ENCODE measurements around the gene SYT6. TPM values are rescaled to one million over a fixed set of nuclear protein-coding genes. Genes with fewer than 3 reads are reported as not detected.

Gene SYT6
- not detected for total RNA-seq

GRCh38 chr1:114153261-114154145, at the start of gene SYT6:
SYT6 (minus strand) TSS chr1:114153869; CDS start chr1:114153772, 97 bp downstream.
- no peak for ATAC-seq
- no peaks in the 10 kb centered on the region for H3K9me3 Mint-ChIP-seq
- no peaks in the 10 kb centered on the region for H3K36me3 Mint-ChIP-seq
- H3K27me3 Mint-ChIP-seq = peaks cover 40 to 48% of the 10 kb centered on the region in 2 donors
- H3K4me1 Mint-ChIP-seq (ENCODE audit: low read depth in 2 of 2) = peaks cover 11 to 17% of the 10 kb centered on the region in 2 donors
- no peak within 1 kb of the TSS for H3K27ac Mint-ChIP-seq
- no peak for DNase-seq (ENCODE audit: low spot score)
- peak within 1 kb of the TSS; percentile 69 for H3K4me3 Mint-ChIP-seq

- no peak for ATAC-seq
- peaks cover 46 to 72% of the 10 kb centered on the region in 2 donors for H3K27me3 Mint-ChIP-seq
- H3K4me3 Mint-ChIP-seq = no peak overlapping the region
- H3K9me3 Mint-ChIP-seq = no peaks in the 10 kb centered on the region
- H3K4me1 Mint-ChIP-seq (ENCODE audit: low read depth in 2 of 2) = peaks cover 12 to 21% of the 10 kb centered on the region in 2 donors
- no peak overlapping the region for H3K27ac Mint-ChIP-seq
- H3K36me3 Mint-ChIP-seq = no peaks in the 10 kb centered on the region
- no peak for DNase-seq (ENCODE audit: low spot score)
Observed at GRCh38 chr1:114201486-114201885, 47.8 kb upstream of the SYT6 start.

DNA sequence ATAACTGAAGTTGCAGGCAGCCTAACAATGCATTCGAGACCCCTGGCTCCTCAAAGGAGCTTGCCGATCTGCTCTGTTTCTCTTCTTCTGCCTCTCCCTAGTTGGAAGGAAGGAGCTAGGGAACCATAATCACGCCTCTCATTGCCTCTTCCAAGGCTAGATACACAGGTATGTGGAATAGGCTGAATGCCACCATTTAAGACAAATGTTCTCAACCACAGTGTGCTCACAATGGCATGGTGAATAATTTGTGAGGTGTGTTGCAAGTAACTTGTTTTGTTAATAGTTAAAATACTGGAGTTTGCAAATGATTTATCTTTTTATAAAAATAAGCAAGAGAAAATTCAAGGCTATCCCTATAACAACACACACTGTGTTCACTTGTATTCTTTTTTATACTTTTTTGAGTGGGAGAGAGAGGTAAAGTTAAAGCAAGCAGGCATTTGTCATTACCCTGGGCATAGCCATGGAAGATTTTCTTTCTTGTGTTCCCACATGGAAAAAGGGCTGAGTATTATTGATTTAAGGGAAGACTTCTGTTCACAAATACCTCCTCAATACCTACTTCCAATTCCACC, 45.4 kb upstream of the SYT6 start:
- H3K9me3 Mint-ChIP-seq = no peaks in the 10 kb centered on the region
- H3K4me3 Mint-ChIP-seq = no peak overlapping the region
- peaks cover 16% of the 10 kb centered on the region for H3K36me3 Mint-ChIP-seq
- H3K27me3 Mint-ChIP-seq = peaks cover 53 to 78% of the 10 kb centered on the region in 2 donors
- no peak overlapping the region for H3K27ac Mint-ChIP-seq
- no peak for DNase-seq (ENCODE audit: low spot score)
- peaks cover 4 to 12% of the 10 kb centered on the region in 2 donors for H3K4me1 Mint-ChIP-seq (ENCODE audit: low read depth in 2 of 2)
- no peak for ATAC-seq

GRCh38 chr1:114196992-114197907, 43.6 kb upstream of the SYT6 start:
- no peak overlapping the region for H3K27ac Mint-ChIP-seq
- DNase-seq (ENCODE audit: low spot score) (no peak), ATAC-seq (no peak)
- peaks cover 47 to 77% of the 10 kb centered on the region in 2 donors for H3K27me3 Mint-ChIP-seq
- no peaks in the 10 kb centered on the region for H3K9me3 Mint-ChIP-seq
- peaks cover 4 to 12% of the 10 kb centered on the region in 2 donors for H3K4me1 Mint-ChIP-seq (ENCODE audit: low read depth in 2 of 2)
- peaks cover 16% of the 10 kb centered on the region for H3K36me3 Mint-ChIP-seq
- H3K4me3 Mint-ChIP-seq = no peak overlapping the region

DNA sequence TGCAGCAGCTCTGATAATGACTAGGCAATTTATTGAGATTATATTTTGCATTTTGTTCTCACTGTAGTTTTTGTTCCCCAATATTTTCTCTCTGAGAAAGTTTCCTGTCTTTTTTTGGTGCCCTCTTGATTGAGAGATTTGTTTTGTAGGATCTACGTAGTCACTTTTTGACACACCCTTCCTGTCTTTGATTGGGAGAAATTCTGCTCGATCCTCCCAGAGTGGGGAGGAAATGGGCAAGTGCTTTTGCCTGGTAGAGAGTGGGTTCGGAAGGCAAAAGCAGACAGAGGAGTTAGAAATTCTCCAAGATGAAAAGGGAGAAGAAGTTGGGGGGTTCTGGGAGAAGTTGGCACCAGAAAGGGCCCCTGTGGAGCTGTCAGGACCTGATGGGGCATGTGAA, 42.1 kb upstream of the SYT6 start:
- H3K9me3 Mint-ChIP-seq = no peaks in the 10 kb centered on the region
- H3K36me3 Mint-ChIP-seq = peaks cover 16% of the 10 kb centered on the region
- H3K4me3 Mint-ChIP-seq = no peak overlapping the region
- DNase-seq (ENCODE audit: low spot score) (no peak), ATAC-seq (no peak)
- H3K27me3 Mint-ChIP-seq = peaks cover 37 to 66% of the 10 kb centered on the region in 2 donors
- H3K4me1 Mint-ChIP-seq (ENCODE audit: low read depth in 2 of 2) = peaks cover under 1 to 8% of the 10 kb centered on the region in 2 donors
- H3K27ac Mint-ChIP-seq = no peak overlapping the region

GRCh38 chr1:114192328-114192727, 38.7 kb upstream of the SYT6 start:
- Mint-ChIP-seq H3K4me1 (ENCODE audit: low read depth in 2 of 2) (no peaks in the 10 kb centered on the region), H3K27ac (no peak overlapping the region), H3K27me3 (peaks cover 32 to 41% of the 10 kb centered on the region in 2 donors), H3K36me3 (peaks cover 20% of the 10 kb centered on the region), H3K9me3 (no peaks in the 10 kb centered on the region), H3K4me3 (no peak overlapping the region)
- no peak for ATAC-seq
- DNase-seq (ENCODE audit: low spot score) = no peak

GRCh38 chr1:114189398-114189797, 35.7 kb upstream of the SYT6 start:
- Mint-ChIP-seq H3K4me1 (ENCODE audit: low read depth in 2 of 2) (no peaks in the 10 kb centered on the region), H3K4me3 (no peak overlapping the region), H3K36me3 (peaks cover 14% of the 10 kb centered on the region), H3K27ac (no peak overlapping the region), H3K9me3 (no peaks in the 10 kb centered on the region), H3K27me3 (peaks cover 20 to 21% of the 10 kb centered on the region in 2 donors)
- no peak for DNase-seq (ENCODE audit: low spot score)
- no peak for ATAC-seq

- Mint-ChIP-seq H3K4me1 (ENCODE audit: low read depth in 2 of 2) (no peaks in the 10 kb centered on the region), H3K27ac (no peak overlapping the region), H3K9me3 (no peaks in the 10 kb centered on the region), H3K4me3 (no peak overlapping the region), H3K36me3 (peaks cover 12% of the 10 kb centered on the region), H3K27me3 (peaks cover 6 to 7% of the 10 kb centered on the region in 2 donors)
- no peak for ATAC-seq
- DNase-seq (ENCODE audit: low spot score) = no peak
Observed at GRCh38 chr1:114181356-114181755, 27.7 kb upstream of the SYT6 start.

DNA sequence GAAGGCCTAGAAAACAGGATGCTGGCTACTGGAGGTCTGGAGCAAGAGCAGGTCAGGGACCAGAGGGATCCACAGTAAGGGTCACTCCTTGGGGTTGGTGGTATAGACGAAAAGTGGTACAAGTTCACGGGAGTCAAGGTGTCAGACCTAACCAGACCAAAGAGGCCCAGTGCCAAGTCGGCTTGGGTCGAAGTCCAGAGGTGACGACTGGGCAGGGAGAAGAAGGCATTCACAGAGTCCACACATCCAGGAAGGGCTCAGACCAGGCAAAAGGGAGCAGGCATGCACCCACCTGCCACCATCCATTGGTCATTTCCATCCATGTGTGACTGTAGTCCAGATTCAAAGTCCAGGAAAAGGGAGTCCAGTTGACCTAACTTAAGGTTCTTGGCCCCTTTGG, 27.1 kb upstream of the SYT6 start:
- H3K4me3 Mint-ChIP-seq = no peak overlapping the region
- peaks cover 3 to 5% of the 10 kb centered on the region in 2 donors for H3K27me3 Mint-ChIP-seq
- no peak overlapping the region for H3K27ac Mint-ChIP-seq
- H3K4me1 Mint-ChIP-seq (ENCODE audit: low read depth in 2 of 2) = no peaks in the 10 kb centered on the region
- peaks cover 10% of the 10 kb centered on the region for H3K36me3 Mint-ChIP-seq
- no peaks in the 10 kb centered on the region for H3K9me3 Mint-ChIP-seq
- ATAC-seq (no peak), DNase-seq (ENCODE audit: low spot score) (no peak)

DNA sequence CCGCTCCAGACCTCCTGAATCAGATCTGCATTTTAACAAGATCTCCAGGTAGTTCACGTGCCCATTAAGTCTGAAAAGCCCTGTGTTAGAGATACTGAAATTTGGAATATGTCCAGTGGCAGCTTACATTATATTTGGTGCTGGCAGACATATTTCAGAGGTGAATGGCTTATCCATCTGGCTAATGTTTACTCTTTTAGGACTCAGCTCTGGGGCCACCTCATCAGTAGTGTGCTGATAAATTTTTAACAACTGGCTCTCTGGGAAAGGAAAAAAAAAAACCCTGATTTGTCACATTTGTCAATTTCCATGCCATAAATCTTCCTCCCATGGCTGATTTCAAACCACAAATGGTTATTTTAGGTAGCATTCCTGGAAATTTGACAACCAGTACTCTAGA, 25.3 kb upstream of the SYT6 start:
- H3K27me3 Mint-ChIP-seq = no peaks in the 10 kb centered on the region
- H3K4me3 Mint-ChIP-seq = no peak overlapping the region
- peaks cover under 1% of the 10 kb centered on the region for H3K36me3 Mint-ChIP-seq
- no peaks in the 10 kb centered on the region for H3K9me3 Mint-ChIP-seq
- DNase-seq (ENCODE audit: low spot score) (no peak), ATAC-seq (no peak)
- H3K27ac Mint-ChIP-seq = no peak overlapping the region
- H3K4me1 Mint-ChIP-seq (ENCODE audit: low read depth in 2 of 2) = no peaks in the 10 kb centered on the region

DNA sequence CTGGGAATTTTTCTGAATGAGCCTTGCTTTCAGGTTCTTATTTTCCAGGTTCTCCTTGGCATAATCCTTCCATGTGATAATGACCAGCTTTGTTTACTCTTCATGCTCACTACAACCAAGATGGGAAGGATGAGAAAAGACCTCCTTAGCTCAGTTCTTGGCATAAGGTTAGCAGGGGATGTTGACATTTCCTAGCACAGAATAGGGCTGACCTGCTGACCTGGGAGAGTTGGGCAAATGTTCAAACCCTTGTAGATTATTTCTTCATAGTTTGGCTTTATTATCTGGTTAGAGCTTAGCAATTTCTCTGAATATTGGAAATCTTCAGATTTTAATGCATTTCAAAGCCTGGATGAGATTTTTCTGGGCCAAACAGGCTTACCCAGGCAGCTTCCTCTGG, 23.6 kb upstream of the SYT6 start:
- H3K27ac Mint-ChIP-seq = no peak overlapping the region
- H3K4me1 Mint-ChIP-seq (ENCODE audit: low read depth in 2 of 2) = no peaks in the 10 kb centered on the region
- no peaks in the 10 kb centered on the region for H3K36me3 Mint-ChIP-seq
- H3K9me3 Mint-ChIP-seq = no peaks in the 10 kb centered on the region
- H3K4me3 Mint-ChIP-seq = no peak overlapping the region
- H3K27me3 Mint-ChIP-seq = no peaks in the 10 kb centered on the region
- no peak for ATAC-seq
- DNase-seq (ENCODE audit: low spot score) = no peak

DNA sequence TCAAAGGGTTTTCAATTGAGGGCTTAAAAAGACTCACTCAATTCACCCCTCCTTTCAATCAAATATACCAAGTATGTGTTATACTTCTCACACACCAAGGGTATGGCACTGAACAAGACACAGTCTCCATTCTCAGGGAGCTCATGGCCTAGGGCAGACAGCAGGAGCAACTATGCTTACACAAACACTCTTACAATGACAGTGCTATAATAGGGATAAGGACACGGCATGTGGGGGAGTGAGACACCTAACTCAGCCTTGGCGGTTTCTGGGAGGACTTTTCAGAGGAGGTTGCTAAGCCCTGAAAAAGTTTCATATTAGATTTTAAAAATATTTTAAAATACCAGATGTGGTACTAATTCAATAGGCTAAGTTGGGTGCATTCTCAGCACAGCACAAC, 22.7 kb upstream of the SYT6 start:
- Mint-ChIP-seq H3K27me3 (no peaks in the 10 kb centered on the region), H3K27ac (no peak overlapping the region), H3K4me1 (ENCODE audit: low read depth in 2 of 2) (no peaks in the 10 kb centered on the region), H3K9me3 (no peaks in the 10 kb centered on the region), H3K36me3 (no peaks in the 10 kb centered on the region), H3K4me3 (no peak overlapping the region)
- ATAC-seq (no peak), DNase-seq (ENCODE audit: low spot score) (no peak)

DNA sequence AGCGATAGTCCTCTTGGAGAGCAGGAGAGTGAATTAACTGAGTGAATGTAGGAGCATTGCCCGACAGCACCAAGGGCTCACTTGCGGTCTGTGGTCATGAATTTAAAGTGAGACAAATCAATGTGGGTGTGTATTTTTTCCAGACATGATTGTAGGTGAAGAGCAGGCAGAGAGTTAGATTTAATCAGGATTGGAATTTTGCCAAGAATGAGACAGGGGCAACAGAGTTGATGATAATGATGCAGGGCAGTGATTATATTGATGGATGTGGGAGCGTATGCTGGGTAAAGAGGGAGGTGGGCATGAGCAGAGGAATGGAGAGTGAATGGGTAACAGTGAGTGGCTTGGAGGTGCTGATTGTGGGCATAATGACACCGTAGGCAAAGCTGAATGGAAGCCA, 20.0 kb upstream of the SYT6 start:
- no peak overlapping the region for H3K4me3 Mint-ChIP-seq
- DNase-seq (ENCODE audit: low spot score) (no peak), ATAC-seq (no peak)
- H3K9me3 Mint-ChIP-seq = no peaks in the 10 kb centered on the region
- H3K27ac Mint-ChIP-seq = no peak overlapping the region
- H3K27me3 Mint-ChIP-seq = no peaks in the 10 kb centered on the region
- H3K4me1 Mint-ChIP-seq (ENCODE audit: low read depth in 2 of 2) = no peaks in the 10 kb centered on the region
- no peaks in the 10 kb centered on the region for H3K36me3 Mint-ChIP-seq
